GM21786 (cell line): Measurements from ENCODE around the gene EFL1.

ENCODE experiments used
- ATAC-seq: cut with Tn5 transposase; IDR thresholded peaks from one replicate; pipeline ENCODE4 v1.9.1; 2021; ENCODE audit not compliant: unreplicated experiment

EFL1 gene

GRCh38 chr15:82126346-82126745, 136.2 kb downstream of the EFL1 start:
- no peak for ATAC-seq

DNA sequence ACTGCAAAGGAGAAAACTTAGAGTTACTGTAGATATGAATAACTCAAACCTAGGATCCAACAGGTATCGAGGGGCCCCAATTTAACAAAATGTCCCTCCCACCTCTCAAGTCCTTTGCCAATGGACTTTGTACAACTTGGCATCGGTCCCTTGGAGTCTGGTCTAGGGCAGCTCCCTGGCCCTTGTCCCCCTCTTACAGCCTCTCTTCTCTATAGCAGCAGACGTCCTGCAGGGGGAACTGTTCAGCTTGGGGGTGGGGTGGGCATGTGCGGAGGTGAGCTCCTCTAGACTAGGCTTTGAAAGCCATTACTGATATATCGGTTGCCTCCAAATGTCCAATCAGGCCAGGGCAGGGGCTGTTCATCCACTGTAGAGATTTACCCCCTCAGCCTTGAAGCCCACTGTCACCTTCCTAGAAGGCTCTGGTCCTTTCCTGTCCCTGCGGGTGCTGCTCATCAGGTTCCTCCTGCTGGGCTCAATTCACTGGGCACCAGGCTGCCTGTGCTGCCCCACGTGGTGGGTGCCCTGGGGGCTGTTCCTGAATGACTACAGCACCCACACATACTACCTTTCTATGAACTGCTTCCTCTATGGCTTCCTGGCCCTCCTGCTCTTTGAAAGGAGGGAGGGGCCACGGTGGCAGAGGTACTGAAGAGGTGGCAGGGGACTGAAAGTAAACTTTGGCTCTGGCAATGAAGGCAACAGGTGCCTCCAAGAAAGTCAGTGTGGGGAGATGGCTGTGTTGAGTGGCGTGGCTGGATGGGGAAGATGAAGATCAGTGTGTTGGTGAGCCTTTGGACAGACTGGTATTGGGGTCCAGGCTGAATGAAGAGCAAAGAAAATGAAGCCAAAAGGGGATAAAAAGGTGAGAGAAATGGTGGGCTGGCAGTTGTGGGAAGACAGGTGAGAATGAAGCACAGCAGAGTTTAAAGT, 137.9 kb downstream of the EFL1 start:
- ATAC-seq, result no peak

- no peak for ATAC-seq
Measured at GRCh38 chr15:82122746-82123400, 139.7 kb downstream of the EFL1 start.

DNA sequence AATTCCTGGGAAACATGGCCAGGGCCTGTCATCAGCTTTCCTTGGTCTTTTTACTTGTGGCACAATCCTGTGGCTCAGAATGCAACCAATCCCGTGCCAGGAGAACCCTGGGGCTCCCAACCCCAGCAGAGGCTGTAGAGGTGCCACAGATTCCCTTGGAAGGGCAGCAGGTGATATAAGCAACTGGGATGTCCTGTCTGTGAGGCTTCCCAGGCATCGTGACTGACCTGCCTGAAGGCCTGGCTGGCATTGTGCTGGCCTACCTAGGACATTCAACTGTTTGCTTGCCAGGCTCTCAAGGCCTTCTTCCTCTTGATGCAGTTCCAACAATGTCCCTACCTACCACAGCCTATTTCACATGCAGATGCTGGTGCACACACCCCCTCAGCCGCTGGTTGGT, 144.5 kb downstream of the EFL1 start:
- no peak for ATAC-seq

GRCh38 chr15:82117296-82117695, 145.2 kb downstream of the EFL1 start:
- no peak for ATAC-seq

GRCh38 chr15:82114660-82115059, 147.9 kb downstream of the EFL1 start:
- ATAC-seq, result no peak

GRCh38 chr15:82113106-82113715, 149.3 kb downstream of the EFL1 start:
- no peak for ATAC-seq

- ATAC-seq, result no peak
Measured at GRCh38 chr15:82111918-82112317, 150.6 kb downstream of the EFL1 start.

GRCh38 chr15:82110144-82110543, 152.4 kb downstream of the EFL1 start:
- no peak for ATAC-seq

DNA sequence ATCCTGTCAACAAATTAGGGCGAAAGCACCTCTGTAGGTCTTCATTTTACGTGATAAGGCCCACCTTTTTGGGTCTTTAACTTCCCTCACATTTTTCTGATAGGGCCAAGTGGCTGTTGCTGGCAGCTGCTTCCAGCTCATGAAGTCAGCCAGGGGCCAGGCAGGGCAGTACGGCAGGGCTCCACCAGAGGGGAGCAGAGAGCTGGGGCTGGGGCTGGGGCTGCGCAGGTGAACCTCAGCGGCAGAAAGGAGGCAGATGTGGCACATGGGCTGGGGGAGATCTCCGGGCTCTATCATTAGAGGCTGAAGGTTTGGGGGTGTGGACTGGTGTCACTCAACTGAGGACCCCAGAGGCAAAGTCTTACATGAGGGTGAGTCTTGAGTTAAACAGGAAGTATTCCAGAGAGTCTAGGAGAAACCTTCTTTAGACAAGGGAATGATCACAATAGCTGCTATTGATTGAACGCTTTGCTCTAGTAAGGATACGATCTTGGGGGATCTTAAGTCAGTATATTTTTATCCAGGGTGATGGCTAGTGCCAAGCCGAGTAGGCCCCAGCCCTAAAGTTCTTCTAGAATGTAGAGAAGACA, 153.9 kb downstream of the EFL1 start:
- ATAC-seq, result peak; percentile 82

- no peak for ATAC-seq
Measured at GRCh38 chr15:82106679-82107078, 155.9 kb downstream of the EFL1 start.

GRCh38 chr15:82105451-82106215, 156.9 kb downstream of the EFL1 start:
- ATAC-seq, result no peak

GRCh38 chr15:82103468-82103867, 159.1 kb downstream of the EFL1 start:
- ATAC-seq, result no peak

GRCh38 chr15:82100111-82100929, 162.2 kb downstream of the EFL1 start:
- no peak for ATAC-seq

DNA sequence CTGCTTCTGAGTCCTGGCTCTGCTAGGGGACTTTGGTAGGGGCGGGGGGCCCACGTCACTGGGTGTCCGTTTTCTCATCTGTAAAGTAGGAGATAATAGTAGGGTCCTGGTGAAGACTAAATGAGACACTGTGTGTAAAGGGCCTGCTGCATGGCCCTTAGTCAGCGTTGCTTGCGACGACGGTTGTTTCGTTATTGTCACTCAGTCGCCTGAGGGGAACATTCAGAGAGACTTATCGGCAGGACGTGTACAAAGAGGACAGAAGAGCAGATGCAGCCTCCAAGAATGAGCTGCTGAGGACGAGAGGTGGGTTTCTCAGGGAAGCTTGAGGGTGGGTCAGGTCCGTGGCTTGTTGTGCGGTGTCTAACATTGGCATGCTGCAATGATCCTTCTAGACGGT, 163.9 kb downstream of the EFL1 start:
- no peak for ATAC-seq

DNA sequence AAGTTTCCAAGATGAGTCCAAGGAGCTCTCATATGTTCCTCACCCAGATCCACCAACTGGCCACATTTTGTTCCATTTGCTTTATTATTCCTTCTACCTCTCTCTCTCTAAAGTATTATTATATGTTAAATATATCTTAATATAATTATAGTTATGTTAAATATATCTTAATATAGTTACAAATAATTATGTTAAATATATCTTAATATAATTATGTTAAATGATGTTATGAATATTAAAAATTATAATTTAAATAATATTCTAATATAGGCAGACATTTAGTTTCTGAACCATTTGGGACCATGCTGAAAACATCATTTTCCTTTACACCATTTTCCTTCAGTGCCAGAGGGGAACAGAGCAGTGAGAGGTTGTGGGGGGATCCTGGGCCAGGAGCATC, 166.7 kb downstream of the EFL1 start:
- no peak for ATAC-seq

GRCh38 chr15:82093774-82094211, 168.7 kb downstream of the EFL1 start:
- ATAC-seq, result no peak

DNA sequence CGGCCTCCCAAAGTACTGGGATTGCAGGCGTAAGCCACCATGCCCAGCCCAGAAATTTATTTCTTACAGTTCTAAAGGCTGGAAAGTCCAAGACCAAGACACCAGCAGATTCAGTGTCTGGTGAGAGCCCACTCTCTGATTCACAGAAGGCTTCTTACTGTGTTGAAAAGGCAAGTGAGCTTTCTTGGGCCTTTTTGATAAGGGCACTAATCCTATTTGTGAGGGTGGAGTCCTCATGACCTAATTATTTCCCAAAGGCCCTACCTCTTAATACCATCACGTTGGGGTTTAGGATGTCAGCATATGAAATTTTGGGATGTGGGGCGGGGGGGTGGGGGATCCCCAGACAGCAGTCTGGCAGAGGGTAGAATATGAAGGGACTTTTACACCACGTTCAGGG, 169.2 kb downstream of the EFL1 start:
- no peak for ATAC-seq

- ATAC-seq, result no peak
Measured at GRCh38 chr15:82091636-82092140, 170.8 kb downstream of the EFL1 start.
